Activated T-helper 17 cell treated with anti-CD3 and anti-CD28 coated beads, Interleukin-2, amount 50 U/mL, for 72 hours (primary cell): ENCODE results near the gene SNIP1. TPM values are rescaled to one million over a fixed set of nuclear protein-coding genes. Genes with fewer than 3 reads are reported as not detected.
"Not testable (repeated sequence)": the region's sequence is repeated elsewhere in the genome, so short reads cannot be mapped to it uniquely, and the experiment has no call there.

Source experiments
- ATAC-seq: fragments of 150-1000 bp; cut with Tn5 transposase; replicated peaks from 2 replicates; pipeline ENCODE4 v1.10.0; 2021; ENCODE audit warnings: mild to moderate bottlenecking, moderate library complexity
- H3K27ac Mint-ChIP-seq: one replicate; pipeline ENCODE4 v1.8.0; 2022; ENCODE audit warnings: mixed read lengths
- H3K27me3 Mint-ChIP-seq: one replicate; pipeline ENCODE4 v1.8.0; 2022; ENCODE audit warnings: mixed read lengths
- H3K36me3 Mint-ChIP-seq: one replicate; pipeline ENCODE4 v1.8.0; 2022; ENCODE audit warnings: low read depth, mild to moderate bottlenecking, mixed read lengths
- H3K4me1 Mint-ChIP-seq: one replicate; pipeline ENCODE4 v1.8.0; 2022; ENCODE audit warnings: mixed read lengths
- H3K4me3 Mint-ChIP-seq: one replicate; pipeline ENCODE4 v1.8.0; 2022; ENCODE audit warnings: mild to moderate bottlenecking, mixed read lengths
- H3K9me3 Mint-ChIP-seq: one replicate; pipeline ENCODE4 v1.8.0; 2022; ENCODE audit warnings: mixed read lengths
- total RNA-seq, 2 donors: library from RNA; stranded (reverse); gene quantifications; one replicate each; pipeline ENCODE4 v1.2.3, GENCODE V29; 2022

SNIP1 gene
- total RNA-seq, 2 donors from 2014 or later = 26.3 to 31.9 TPM

- H3K36me3 Mint-ChIP-seq = peaks cover 96% of the 10 kb centered on the region
- H3K27ac Mint-ChIP-seq = peak overlapping the region; percentile 60
- no peaks in the 10 kb centered on the region for H3K9me3 Mint-ChIP-seq
- peaks cover 23% of the 10 kb centered on the region for H3K4me1 Mint-ChIP-seq
- no peaks in the 10 kb centered on the region for H3K27me3 Mint-ChIP-seq
- ATAC-seq = no peak
- H3K4me3 Mint-ChIP-seq = no peak overlapping the region
Measured at GRCh38 chr1:37509181-37509580, 44.9 kb downstream of the SNIP1 start.

- ATAC-seq = no peak
- Mint-ChIP-seq H3K27ac (no peak overlapping the region), H3K36me3 (peaks cover 95% of the 10 kb centered on the region), H3K9me3 (no peaks in the 10 kb centered on the region), H3K27me3 (no peaks in the 10 kb centered on the region), H3K4me3 (no peak overlapping the region), H3K4me1 (peaks cover 14% of the 10 kb centered on the region)
Measured at GRCh38 chr1:37506740-37507139, 47.4 kb downstream of the SNIP1 start.

GRCh38 chr1:37502791-37503190 lies 51.3 kb downstream of the SNIP1 start:
- not testable (repeated sequence) for H3K9me3 Mint-ChIP-seq, H3K4me1 Mint-ChIP-seq, H3K4me3 Mint-ChIP-seq, ATAC-seq, H3K27ac Mint-ChIP-seq, H3K27me3 Mint-ChIP-seq
- peaks cover 90% of the 10 kb centered on the region for H3K36me3 Mint-ChIP-seq

GRCh38 chr1:37502104-37502503 lies 52.0 kb downstream of the SNIP1 start:
- Mint-ChIP-seq H3K36me3 (peaks cover 87% of the 10 kb centered on the region), H3K9me3 (no peaks in the 10 kb centered on the region), H3K27ac (peak overlapping the region; percentile 16), H3K27me3 (no peaks in the 10 kb centered on the region), H3K4me3 (no peak overlapping the region), H3K4me1 (no peaks in the 10 kb centered on the region)
- ATAC-seq = no peak

GRCh38 chr1:37501661-37502060 lies 52.4 kb downstream of the SNIP1 start:
- Mint-ChIP-seq H3K27ac (peak overlapping the region; percentile 16), H3K4me1 (no peaks in the 10 kb centered on the region), H3K36me3 (peaks cover 86% of the 10 kb centered on the region), H3K9me3 (no peaks in the 10 kb centered on the region), H3K4me3 (no peak overlapping the region), H3K27me3 (no peaks in the 10 kb centered on the region)
- ATAC-seq = no peak

- Mint-ChIP-seq H3K4me3 (no peak overlapping the region), H3K9me3 (no peaks in the 10 kb centered on the region), H3K27ac (no peak overlapping the region), H3K36me3 (peaks cover 86% of the 10 kb centered on the region), H3K27me3 (no peaks in the 10 kb centered on the region), H3K4me1 (no peaks in the 10 kb centered on the region)
- ATAC-seq = no peak
Measured at GRCh38 chr1:37498872-37499617, 55.0 kb downstream of the SNIP1 start.

- H3K36me3 Mint-ChIP-seq = peaks cover 90% of the 10 kb centered on the region
- no peaks in the 10 kb centered on the region for H3K9me3 Mint-ChIP-seq
- no peak overlapping the region for H3K4me3 Mint-ChIP-seq
- peaks cover 8% of the 10 kb centered on the region for H3K4me1 Mint-ChIP-seq
- H3K27ac Mint-ChIP-seq = no peak overlapping the region
- ATAC-seq = no peak
- H3K27me3 Mint-ChIP-seq = no peaks in the 10 kb centered on the region
Measured at GRCh38 chr1:37497832-37498231, 56.3 kb downstream of the SNIP1 start.

- no peak for ATAC-seq
- no peaks in the 10 kb centered on the region for H3K27me3 Mint-ChIP-seq
- no peaks in the 10 kb centered on the region for H3K9me3 Mint-ChIP-seq
- no peak overlapping the region for H3K27ac Mint-ChIP-seq
- no peak overlapping the region for H3K4me3 Mint-ChIP-seq
- H3K4me1 Mint-ChIP-seq = peaks cover 10% of the 10 kb centered on the region
- H3K36me3 Mint-ChIP-seq = peaks cover 86% of the 10 kb centered on the region
Measured at GRCh38 chr1:37495875-37496274, 58.2 kb downstream of the SNIP1 start.

- Mint-ChIP-seq H3K36me3 (peaks cover 81% of the 10 kb centered on the region), H3K27me3 (no peaks in the 10 kb centered on the region), H3K27ac (peak overlapping the region; percentile 89), H3K9me3 (no peaks in the 10 kb centered on the region), H3K4me3 (peak overlapping the region; percentile 31), H3K4me1 (peaks cover 12% of the 10 kb centered on the region)
- peak; percentile 92 for ATAC-seq
Measured at GRCh38 chr1:37493336-37494098, 60.6 kb downstream of the SNIP1 start.

GRCh38 chr1:37487619-37487984 lies 66.5 kb downstream of the SNIP1 start:
- Mint-ChIP-seq H3K36me3 (peaks cover 66% of the 10 kb centered on the region), H3K4me3 (no peak overlapping the region), H3K27me3 (no peaks in the 10 kb centered on the region), H3K9me3 (no peaks in the 10 kb centered on the region), H3K4me1 (peaks cover 20% of the 10 kb centered on the region), H3K27ac (peak overlapping the region; percentile 69)
- no peak for ATAC-seq

- peak overlapping the region; percentile 69 for H3K27ac Mint-ChIP-seq
- peaks cover 20% of the 10 kb centered on the region for H3K4me1 Mint-ChIP-seq
- no peaks in the 10 kb centered on the region for H3K9me3 Mint-ChIP-seq
- H3K27me3 Mint-ChIP-seq = no peaks in the 10 kb centered on the region
- peak; percentile 71 for ATAC-seq
- peaks cover 66% of the 10 kb centered on the region for H3K36me3 Mint-ChIP-seq
- no peak overlapping the region for H3K4me3 Mint-ChIP-seq
Measured at GRCh38 chr1:37486680-37487618, 67.1 kb downstream of the SNIP1 start.

GRCh38 chr1:37485902-37486679 lies 68.0 kb downstream of the SNIP1 start:
- H3K27ac Mint-ChIP-seq = peak overlapping the region; percentile 69
- H3K4me1 Mint-ChIP-seq = peaks cover 25% of the 10 kb centered on the region
- no peak overlapping the region for H3K4me3 Mint-ChIP-seq
- H3K27me3 Mint-ChIP-seq = no peaks in the 10 kb centered on the region
- peaks cover 70% of the 10 kb centered on the region for H3K36me3 Mint-ChIP-seq
- no peak for ATAC-seq
- no peaks in the 10 kb centered on the region for H3K9me3 Mint-ChIP-seq
